Measurements from ENCODE around the gene RTF1.

RTF1 gene

GRCh38 chr15:41506796-41507341 lies 90.0 kb downstream of the RTF1 start:
- DNase-seq: no peak

- DNase-seq: no peak
Measured at GRCh38 chr15:41507820-41508290, 91.0 kb downstream of the RTF1 start.

GRCh38 chr15:41510728-41511127 lies 93.8 kb downstream of the RTF1 start:
- no peak for DNase-seq

GRCh38 chr15:41511331-41511898 lies 94.5 kb downstream of the RTF1 start:
- no peak for DNase-seq

- peak in 1 of 5 experiments; percentile 41 for DNase-seq
Measured at GRCh38 chr15:41511899-41512369, 95.0 kb downstream of the RTF1 start.

- no peak for DNase-seq
Measured at GRCh38 chr15:41512512-41512939, 95.6 kb downstream of the RTF1 start.

- DNase-seq: peak in 2 of 5 experiments; percentile 50 to 51
Measured at GRCh38 chr15:41512940-41513505, 96.1 kb downstream of the RTF1 start.

- peak in 2 of 5 experiments; percentile 39 to 59 for DNase-seq
Measured at GRCh38 chr15:41513506-41514227, 96.8 kb downstream of the RTF1 start, which contains the start of gene LTK. LTK (minus strand) TSS chr15:41513827; CDS start chr15:41513709, 118 bp downstream.

- DNase-seq: peak in 1 of 5 experiments; percentile 46
Measured at GRCh38 chr15:41517895-41518449, 101.1 kb downstream of the RTF1 start.

- no peak for DNase-seq
Measured at GRCh38 chr15:41520636-41521035, 103.7 kb downstream of the RTF1 start.

GRCh38 chr15:41521614-41522013 lies 104.7 kb downstream of the RTF1 start:
- no peak for DNase-seq

- DNase-seq: no peak
Measured at GRCh38 chr15:41523097-41523496, 106.2 kb downstream of the RTF1 start.

GRCh38 chr15:41530363-41530956 lies 113.6 kb downstream of the RTF1 start:
- DNase-seq: no peak
